Common myeloid progenitor, CD34-positive (primary cell): ENCODE results near the gene SUGCT.
"Not testable (repeated sequence)": the region's sequence is repeated elsewhere in the genome, so short reads cannot be mapped to it uniquely, and the experiment has no call there.

Experiments
- CTCF ChIA-PET: fragments of 350-600 bp; sonication (Branson Sonifier 250); formaldehyde crosslinking; loops from one replicate; lab custom pipeline; 2021; ENCODE audit warnings: antibody characterized with exemption; lab: Charles Lee
- POLR2A ChIA-PET: fragments of 350-600 bp; sonication (Branson Sonifier 250); formaldehyde crosslinking; loops from one replicate; lab custom pipeline; 2021; ENCODE audit warnings: antibody characterized with exemption; lab: Charles Lee
- DNase-seq, 3 donors: peaks; one replicate each; pipeline versions ENCODE4 v3.0.0 to v3.0.0-alpha.2; 2013
- H3K27ac ChIP-seq, 2 experiments: 1 replicate in 1 of 2; 2 replicates in 1 of 2; pipeline ENCODE4 v1.7.0; 2013; ENCODE audit warnings: inconsistent platforms in 2 of 2, low read length in 2 of 2, mild to moderate bottlenecking in 2 of 2, low read depth in 1 of 2, moderate library complexity in 1 of 2; ENCODE audit not compliant: severe bottlenecking in 2 of 2, insufficient read depth in 1 of 2, poor library complexity in 1 of 2
- H3K27me3 ChIP-seq, 5 experiments: replicated peaks in 2 of 5; 1 replicate in 3 of 5; 2 replicates in 2 of 5; pipeline versions ENCODE4 v1.6.1 to v1.7.0; 2013; ENCODE audit warnings: low read length in 4 of 5, mild to moderate bottlenecking in 2 of 5, moderate library complexity in 2 of 5, inconsistent platforms in 1 of 5; ENCODE audit not compliant: insufficient read depth in 5 of 5, control insufficient read depth in 4 of 5
- H3K36me3 ChIP-seq, 4 experiments: 1 replicate in 2 of 4; 2 replicates in 2 of 4; pipeline versions ENCODE4 v1.6.1 to v1.7.0; 2013; ENCODE audit warnings: low read length in 3 of 4, control low read depth in 1 of 4, mild to moderate bottlenecking in 1 of 4; ENCODE audit not compliant: control insufficient read depth in 4 of 4, insufficient read depth in 4 of 4
- H3K4me1 ChIP-seq, 4 experiments: 1 replicate in 3 of 4; 2 replicates in 1 of 4; pipeline versions ENCODE4 v1.6.1 to v1.7.1; 2013; ENCODE audit warnings: low read length in 3 of 4, mild to moderate bottlenecking in 3 of 4, control low read depth in 1 of 4, inconsistent platforms in 1 of 4, moderate library complexity in 1 of 4; ENCODE audit not compliant: control insufficient read depth in 4 of 4, insufficient read depth in 4 of 4; ENCODE audit errors: control extremely low read depth in 1 of 4
- H3K4me3 ChIP-seq, 7 experiments: 1 replicate in 4 of 7; 2 replicates in 3 of 7; pipeline versions ENCODE4 v1.5.1 to v1.7.0; 2013; ENCODE audit warnings: mild to moderate bottlenecking in 7 of 7, low read length in 6 of 7, moderate library complexity in 6 of 7, inconsistent platforms in 2 of 7, low read depth in 2 of 7, control low read depth in 1 of 7; ENCODE audit not compliant: insufficient read depth in 4 of 7, control insufficient read depth in 1 of 7; ENCODE audit errors: extremely low read depth in 1 of 7
- H3K9me3 ChIP-seq, 5 experiments: 1 replicate in 4 of 5; 2 replicates in 1 of 5; pipeline versions ENCODE4 v1.6.1 to v1.7.1; 2013; ENCODE audit warnings: low read length in 4 of 5, mild to moderate bottlenecking in 2 of 5, inconsistent platforms in 1 of 5, low read depth in 1 of 5, moderate library complexity in 1 of 5; ENCODE audit not compliant: control insufficient read depth in 4 of 5, insufficient read depth in 2 of 5; ENCODE audit errors: control extremely low read depth in 1 of 5
- WGBS: methylation state at CpG from one replicate; pipeline ENCODE4 v1.1.5; 2013; ENCODE audit not compliant: insufficient coverage; 5-methylcytosine and 5-hydroxymethylcytosine counted together

SUGCT gene

DNA sequence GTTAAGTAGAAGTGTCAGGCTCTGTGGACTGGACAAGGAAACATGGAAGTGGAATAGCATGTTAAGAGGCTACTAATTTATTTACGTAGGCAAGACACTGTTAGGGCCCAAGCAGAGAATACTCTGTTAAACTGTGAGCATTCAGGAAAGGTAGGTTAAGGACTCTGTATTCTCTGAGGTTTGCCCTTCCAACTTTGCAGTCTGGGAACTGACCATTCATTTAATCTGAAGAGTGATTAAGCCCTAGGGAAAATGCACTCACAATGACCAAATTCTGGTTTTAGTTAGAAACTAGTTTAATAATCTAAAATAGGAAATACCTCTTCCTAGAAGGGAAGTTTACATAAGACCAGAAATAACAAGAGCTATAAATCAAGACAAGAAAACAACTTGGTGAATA, 266.6 kb downstream of the SUGCT start:
- Histone ChIP-seq H3K27me3 (no peaks in the 10 kb centered on the region), H3K4me1 (no peaks in the 10 kb centered on the region), H3K9me3 (peaks cover 0 to 4% (median 0%) of the 10 kb centered on the region in 5 experiments), H3K27ac (no peak overlapping the region), H3K4me3 (no peak overlapping the region), H3K36me3 (no peaks in the 10 kb centered on the region)
- CTCF ChIA-PET, result interaction anchor here (1.9 kb wide), 1 partner anchor 8 kb away, joined by 4 read pairs; no protein-coding TSS in a partner anchor
- no peak for DNase-seq
- POLR2A ChIA-PET, result no interaction called here
- WGBS, result no CpG with 5 or more reads among the region's 1 CpG

DNA sequence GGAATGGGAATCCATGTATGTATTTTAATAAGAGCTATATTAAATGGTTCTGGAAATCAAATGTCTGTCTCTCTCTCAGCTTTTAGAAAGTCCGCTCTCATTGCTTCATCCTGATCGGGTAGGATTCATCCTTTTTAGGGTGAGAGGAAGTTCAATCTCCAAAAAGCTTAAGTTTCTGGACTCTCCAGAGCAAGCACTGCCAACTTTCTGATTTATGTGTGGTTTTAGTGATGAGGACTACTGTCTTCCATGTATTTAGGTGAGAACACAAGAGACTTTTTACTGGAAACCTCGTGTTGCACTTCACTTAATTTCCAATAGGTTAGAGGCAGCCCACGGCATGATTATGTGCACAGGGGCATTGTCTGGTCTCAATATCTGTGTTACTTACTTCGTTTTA, 267.9 kb downstream of the SUGCT start:
- Histone ChIP-seq H3K36me3 (no peaks in the 10 kb centered on the region), H3K4me3 (no peak overlapping the region), H3K4me1 (no peaks in the 10 kb centered on the region), H3K9me3 (peaks cover 0 to 4% (median 0%) of the 10 kb centered on the region in 5 experiments), H3K27me3 (no peaks in the 10 kb centered on the region), H3K27ac (no peak overlapping the region)
- no peak for DNase-seq
- ChIA-PET POLR2A (no interaction called here), CTCF (interaction anchor here (1.2 kb wide), 1 partner anchor 72 kb away, joined by 3 read pairs; no protein-coding TSS in a partner anchor)
- WGBS, result 73% methylated on average over 4 of the region's 5 CpGs

DNA sequence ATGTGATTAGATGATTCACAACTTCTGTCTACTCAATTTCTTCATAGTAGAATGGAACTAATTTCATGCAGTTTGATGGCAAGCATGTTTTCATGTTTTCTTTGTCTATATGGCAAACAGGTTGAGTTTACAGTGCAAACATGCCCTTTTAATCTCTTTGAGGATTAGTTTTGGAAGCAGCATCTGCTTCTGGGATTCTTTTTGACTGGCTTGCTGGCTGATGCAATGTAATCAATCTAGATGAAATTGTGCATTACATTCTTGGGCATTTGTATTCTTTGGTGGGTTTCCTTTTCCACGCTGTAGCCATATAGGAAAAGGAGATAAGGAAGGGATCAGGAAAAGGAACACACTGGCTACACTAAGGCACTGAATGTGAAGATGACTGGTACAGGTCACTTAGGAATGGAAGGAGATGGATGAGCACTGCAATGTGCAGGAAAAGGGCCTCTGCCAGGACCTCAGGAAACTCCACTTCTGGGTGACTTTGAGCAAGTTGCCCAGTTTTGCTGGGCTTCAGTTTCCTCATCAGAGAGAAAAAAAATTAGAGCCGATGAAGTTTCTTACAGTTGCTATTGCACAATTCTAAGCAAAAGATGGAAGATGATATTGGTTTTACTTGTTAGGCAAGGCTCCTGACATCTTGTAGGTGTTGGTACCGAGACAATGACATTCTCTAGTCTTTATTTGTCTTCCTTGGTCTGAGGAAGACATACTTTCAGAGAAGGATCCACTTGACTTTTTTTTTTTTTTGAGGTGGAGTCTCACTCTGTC, 269.1 kb downstream of the SUGCT start:
- H3K36me3 ChIP-seq, result no peaks in the 10 kb centered on the region
- H3K27me3 ChIP-seq, result no peaks in the 10 kb centered on the region
- 94% methylated on average over 3 of the region's 3 CpGs for WGBS
- H3K4me1 ChIP-seq, result no peaks in the 10 kb centered on the region
- no peak overlapping the region for H3K4me3 ChIP-seq
- DNase-seq, result no peak
- peaks cover 0 to 4% (median 0%) of the 10 kb centered on the region in 5 experiments for H3K9me3 ChIP-seq
- POLR2A ChIA-PET, result no interaction called here
- H3K27ac ChIP-seq, result no peak overlapping the region
- CTCF ChIA-PET, result no interaction called here

DNA sequence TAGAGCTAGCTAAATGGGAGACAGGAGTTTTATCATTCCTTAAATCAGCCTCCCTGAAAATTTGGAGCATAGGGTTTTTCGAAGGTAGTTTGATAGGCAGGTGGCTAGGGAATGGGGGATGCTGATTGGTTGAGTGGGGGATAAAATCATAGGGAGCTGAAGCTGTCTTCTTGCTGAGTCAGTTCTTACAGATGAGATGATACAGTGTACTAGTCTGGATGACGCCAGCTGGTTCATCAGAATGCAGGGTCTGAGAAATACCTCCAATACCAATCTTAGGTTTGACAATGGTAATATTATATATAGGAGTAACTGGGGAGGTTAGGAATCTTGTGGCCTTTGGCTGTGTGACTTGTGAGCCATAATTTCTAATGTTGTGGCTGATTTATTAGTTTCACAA, 271.2 kb downstream of the SUGCT start:
- CTCF ChIA-PET, result interaction anchor here (1.7 kb wide), 1 partner anchor 20 kb away, joined by 6 read pairs; no protein-coding TSS in a partner anchor
- Histone ChIP-seq H3K4me3 (no peak overlapping the region), H3K27ac (no peak overlapping the region), H3K36me3 (no peaks in the 10 kb centered on the region), H3K4me1 (no peaks in the 10 kb centered on the region), H3K9me3 (peaks cover 0 to 2% (median 0%) of the 10 kb centered on the region in 5 experiments), H3K27me3 (no peaks in the 10 kb centered on the region)
- POLR2A ChIA-PET, result no interaction called here
- 100% methylated on average over 1 of the region's 2 CpGs for WGBS
- DNase-seq, result no peak

DNA sequence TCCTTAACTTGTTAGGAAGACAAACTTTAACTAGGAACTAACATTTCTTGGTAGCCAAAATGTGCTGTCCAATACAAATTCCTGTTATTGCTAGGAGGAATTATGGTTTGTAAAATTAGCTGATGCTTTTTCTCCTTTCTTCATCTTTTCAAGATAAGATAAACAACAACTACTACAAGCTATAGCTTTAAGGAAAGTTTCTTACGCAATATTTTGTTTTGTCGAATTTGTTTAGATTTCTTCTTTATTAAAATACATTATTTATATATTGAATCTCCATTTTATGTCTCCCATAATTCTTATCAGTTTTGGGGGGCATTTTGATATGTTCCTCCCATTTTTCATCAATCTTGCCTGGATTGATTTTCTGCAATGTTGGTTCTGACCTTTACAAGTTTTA, 277.5 kb downstream of the SUGCT start:
- Histone ChIP-seq H3K36me3 (no peaks in the 10 kb centered on the region), H3K27me3 (no peaks in the 10 kb centered on the region), H3K27ac (no peak overlapping the region), H3K4me1 (no peaks in the 10 kb centered on the region), H3K9me3 (peaks cover 0 to 5% (median 0%) of the 10 kb centered on the region in 5 experiments), H3K4me3 (no peak overlapping the region)
- POLR2A ChIA-PET, result no interaction called here
- no CpG with 5 or more reads among the region's 2 CpGs for WGBS
- CTCF ChIA-PET, result interaction anchor here (0.6 kb wide), 1 partner anchor 109 kb away, joined by 3 read pairs; no protein-coding TSS in a partner anchor
- DNase-seq, result no peak

DNA sequence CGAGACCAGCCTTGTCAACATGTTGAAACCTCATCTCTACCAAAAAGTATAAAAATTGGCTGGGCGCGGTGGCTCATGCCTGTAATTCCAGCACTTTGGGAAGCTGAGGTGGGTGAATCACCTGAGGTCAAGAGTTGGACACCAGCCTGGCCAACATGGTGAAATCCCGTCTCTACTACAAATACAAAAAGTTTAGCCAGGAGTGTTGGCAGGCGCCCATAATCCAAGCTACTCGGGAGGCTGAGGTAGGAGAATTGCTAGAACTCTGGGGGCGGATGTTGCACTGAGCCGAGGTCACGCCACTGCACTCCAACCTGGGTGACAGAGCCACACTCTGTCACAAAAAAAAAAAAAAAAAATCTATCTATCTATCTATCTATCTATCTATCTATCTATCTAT, 279.9 kb downstream of the SUGCT start:
- H3K9me3 ChIP-seq, H3K27ac ChIP-seq, H3K4me3 ChIP-seq, POLR2A ChIA-PET, H3K27me3 ChIP-seq, CTCF ChIA-PET, DNase-seq, H3K36me3 ChIP-seq: not testable (repeated sequence)
- H3K4me1 ChIP-seq, result peaks cover 0 to 10% (median 7%) of the 10 kb centered on the region in 4 experiments
- 100% methylated on average over 1 of the region's 9 CpGs for WGBS

DNA sequence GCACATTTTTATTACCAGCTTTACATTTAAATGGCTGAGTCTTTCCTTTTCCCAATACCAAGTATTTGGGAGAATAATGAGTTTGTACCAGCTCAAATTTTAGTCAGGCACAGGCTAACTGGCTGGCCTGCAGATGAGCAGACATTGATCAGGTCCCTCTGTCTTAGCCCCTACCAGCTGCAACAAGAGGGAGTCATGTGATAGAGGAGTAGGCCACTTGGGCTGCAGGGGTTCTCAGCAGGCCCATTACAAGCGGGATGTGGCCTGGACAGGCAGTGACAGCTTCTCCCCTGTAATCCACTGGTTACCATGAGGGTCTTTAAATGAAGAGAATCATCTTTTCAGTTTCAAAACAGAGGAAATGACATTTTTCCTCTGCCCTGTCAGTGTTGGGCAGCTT, 283.6 kb downstream of the SUGCT start:
- POLR2A ChIA-PET, result no interaction called here
- H3K36me3 ChIP-seq, result no peaks in the 10 kb centered on the region
- H3K4me3 ChIP-seq, result no peak overlapping the region
- H3K9me3 ChIP-seq, result no peaks in the 10 kb centered on the region
- no peak for DNase-seq
- no peaks in the 10 kb centered on the region for H3K27me3 ChIP-seq
- 100% methylated on average over 1 of the region's 1 CpG for WGBS
- peaks cover 0 to 19% (median 12%) of the 10 kb centered on the region in 4 experiments for H3K4me1 ChIP-seq
- no peak overlapping the region for H3K27ac ChIP-seq
- CTCF ChIA-PET, result no interaction called here
